CD14-positive monocyte (primary cell): ENCODE results near the gene TSR2. TPM values are rescaled to one million over a fixed set of nuclear protein-coding genes. Genes with fewer than 3 reads are reported as not detected.
"Not testable (repeated sequence)": the region's sequence is repeated elsewhere in the genome, so short reads cannot be mapped to it uniquely, and the experiment has no call there.

Experiments
- DNase-seq, 3 donors: peaks; one replicate each; pipeline ENCODE4 v3.0.0-alpha.2; 2011 to 2022
- H2AFZ ChIP-seq: 2 replicates; pipeline ENCODE4 v1.6.0; 2012; ENCODE audit warnings: mild to moderate bottlenecking, low read depth, low read length, inconsistent platforms; ENCODE audit not compliant: insufficient read depth, poor library complexity, severe bottlenecking
- H3K27ac ChIP-seq, 2 donors: 1 replicate in 1 of 2; 2 replicates in 1 of 2; pipeline ENCODE4 v1.5.1; 2012 to 2013; ENCODE audit warnings: low read length in 2 of 2, control low read depth in 1 of 2, inconsistent platforms in 1 of 2, low read depth in 1 of 2, mild to moderate bottlenecking in 1 of 2
- H3K27me3 ChIP-seq, 2 donors: one replicate each; pipeline versions ENCODE4 v1.6.0 to v1.6.1; 2011 to 2013; ENCODE audit warnings: low read length in 2 of 2; ENCODE audit not compliant: control insufficient read depth in 2 of 2, insufficient read depth in 2 of 2
- H3K36me3 ChIP-seq, 2 donors: replicated peaks in 1 of 2; 1 replicate in 1 of 2; 2 replicates in 1 of 2; pipeline versions ENCODE4 v1.5.1 to v1.6.1; 2012 to 2013; ENCODE audit warnings: low read length in 2 of 2, control low read depth in 1 of 2, inconsistent platforms in 1 of 2, mild to moderate bottlenecking in 1 of 2; ENCODE audit not compliant: insufficient read depth in 2 of 2, control insufficient read depth in 1 of 2
- H3K4me1 ChIP-seq, 2 donors: 1 replicate in 1 of 2; 2 replicates in 1 of 2; pipeline versions ENCODE4 v1.5.1 to v1.6.1; 2012 to 2013; ENCODE audit warnings: low read length in 2 of 2, control low read depth in 1 of 2, inconsistent platforms in 1 of 2, mild to moderate bottlenecking in 1 of 2, moderate library complexity in 1 of 2; ENCODE audit not compliant: insufficient read depth in 2 of 2, control insufficient read depth in 1 of 2
- H3K4me2 ChIP-seq: replicated peaks from 2 replicates; pipeline ENCODE3; 2012; ENCODE audit warnings: low read length, moderate library complexity, mild to moderate bottlenecking; ENCODE audit not compliant: poor library complexity, severe bottlenecking; ENCODE audit errors: extremely low read depth
- H3K4me3 ChIP-seq, 3 experiments: fragments of 200-600 bp in 1 of 3; sonication (generic) in 1 of 3; replicated peaks in 1 of 3; 1 replicate in 2 of 3; 2 replicates in 1 of 3; pipeline ENCODE4 v1.5.1; 2011 to 2013; ENCODE audit warnings: low read length in 3 of 3, mild to moderate bottlenecking in 3 of 3, control low read depth in 2 of 3, low read depth in 2 of 3, inconsistent platforms in 1 of 3, moderate library complexity in 1 of 3
- H3K79me2 ChIP-seq: 2 replicates; pipeline ENCODE4 v1.6.0; 2012; ENCODE audit warnings: mild to moderate bottlenecking, control low read depth, inconsistent platforms, low read length, moderate library complexity; ENCODE audit not compliant: insufficient read depth
- H3K9ac ChIP-seq: 2 replicates; pipeline ENCODE4 v1.6.0; 2017; ENCODE audit warnings: low read length, mild to moderate bottlenecking; ENCODE audit not compliant: insufficient read depth, poor library complexity, severe bottlenecking
- H3K9me3 ChIP-seq, 2 donors: replicated peaks in 1 of 2; 1 replicate in 1 of 2; 2 replicates in 1 of 2; pipeline versions ENCODE4 v1.5.1 to v1.6.1; 2012 to 2013; ENCODE audit warnings: low read length in 2 of 2, control low read depth in 1 of 2; ENCODE audit not compliant: control insufficient read depth in 1 of 2, insufficient read depth in 1 of 2
- H4K20me1 ChIP-seq: 2 replicates; pipeline ENCODE4 v1.6.0; 2012; ENCODE audit warnings: mild to moderate bottlenecking, low read length, control low read depth, moderate library complexity; ENCODE audit not compliant: insufficient read depth
- H3K27ac Mint-ChIP-seq, 7 donors: one replicate each; pipeline ENCODE4 v1.8.0; 2020; ENCODE audit warnings: mild to moderate bottlenecking in 7 of 7, mixed read lengths in 7 of 7, moderate library complexity in 6 of 7, inconsistent platforms in 2 of 7
- H3K27me3 Mint-ChIP-seq, 3 donors: one replicate each; pipeline ENCODE4 v1.8.0; 2021 to 2022; ENCODE audit warnings: low read depth in 3 of 3, mild to moderate bottlenecking in 3 of 3, mixed read lengths in 3 of 3, moderate library complexity in 3 of 3, inconsistent platforms in 1 of 3
- H3K36me3 Mint-ChIP-seq, 2 donors: one replicate each; pipeline ENCODE4 v1.8.0; 2020; ENCODE audit warnings: mixed read lengths in 2 of 2, inconsistent platforms in 1 of 2, mild to moderate bottlenecking in 1 of 2
- H3K4me1 Mint-ChIP-seq: one replicate; pipeline ENCODE4 v1.8.0; 2020; ENCODE audit warnings: mild to moderate bottlenecking, mixed read lengths
- H3K4me3 Mint-ChIP-seq, 2 donors: one replicate each; pipeline ENCODE4 v1.8.0; 2020; ENCODE audit warnings: mild to moderate bottlenecking in 2 of 2, mixed read lengths in 2 of 2, moderate library complexity in 1 of 2
- H3K9me3 Mint-ChIP-seq, 7 donors: one replicate each; pipeline ENCODE4 v1.8.0; 2020 to 2022; ENCODE audit warnings: mixed read lengths in 7 of 7, mild to moderate bottlenecking in 6 of 7, moderate library complexity in 6 of 7, inconsistent platforms in 2 of 7
- CTCF ChIP-seq: fragments of 200-600 bp; IDR thresholded peaks from one replicate; pipeline ENCODE4 v1.8.0; 2022; ENCODE audit warnings: antibody characterized with exemption, mild to moderate bottlenecking
- WGBS: methylation state at CpG from one replicate; pipeline ENCODE4 v1.1.5; 2013; ENCODE audit warnings: missing lambda C conversion rate; ENCODE audit not compliant: insufficient coverage; 5-methylcytosine and 5-hydroxymethylcytosine counted together
- intact Hi-C, 2 donors: fragments of 100-400 bp; cut with micrococcal nuclease; formaldehyde crosslinking; loops; one replicate each; pipeline versions ENCODE4 v1.15.0 to v1.15.1; 2023
- polyA plus RNA-seq, 3 donors: library from polyadenylated mRNA; depleted of rRNA in 1 of 3; unstranded in 2 of 3; stranded (reverse) in 1 of 3; fragments of 300-500 nt in 2 of 3; fragments of >200 nt in 1 of 3; fragmentation: Illumina TruSeq in 2 of 3; gene quantifications; 1 replicate in 2 of 3; 2 replicates in 1 of 3; pipeline ENCODE4 v1.2.3, GENCODE V29; 2012 to 2021

TSR2 gene
- polyA plus RNA-seq, 3 donors = 11.8 to 18.0 (median 13.0) TPM

GRCh38 chrX:54484666-54485065 is 44.5 kb downstream of the TSR2 start:
- no peak overlapping the region for H3K4me2 ChIP-seq
- no peak overlapping the region for H3K4me3 Mint-ChIP-seq
- WGBS = no CpG with 5 or more reads among the region's 3 CpGs
- no peak overlapping the region for H3K27ac ChIP-seq
- no peak for TF ChIP-seq CTCF
- DNase-seq = no peak
- intact Hi-C loops = no loop called here
- no peak overlapping the region for H3K9ac ChIP-seq
- no peaks in the 10 kb centered on the region for H3K27me3 ChIP-seq
- peaks cover 1 to 17% (median 5%) of the 10 kb centered on the region in 3 donors for H3K27me3 Mint-ChIP-seq
- H3K79me2 ChIP-seq = no peaks in the 10 kb centered on the region
- no peaks in the 10 kb centered on the region for H3K9me3 ChIP-seq
- no peaks in the 10 kb centered on the region for H4K20me1 ChIP-seq
- H3K4me3 ChIP-seq = no peak overlapping the region
- H3K4me1 Mint-ChIP-seq = no peaks in the 10 kb centered on the region
- H3K36me3 ChIP-seq = no peaks in the 10 kb centered on the region
- peaks cover 0 to 5% (median 0%) of the 10 kb centered on the region in 7 donors for H3K9me3 Mint-ChIP-seq
- H3K36me3 Mint-ChIP-seq = no peaks in the 10 kb centered on the region
- no peaks in the 10 kb centered on the region for H3K4me1 ChIP-seq
- H3K27ac Mint-ChIP-seq = no peak overlapping the region
- H2AFZ ChIP-seq = no peak overlapping the region

- H3K27ac Mint-ChIP-seq, H3K36me3 Mint-ChIP-seq, H3K36me3 ChIP-seq, H3K4me2 ChIP-seq, H3K9me3 Mint-ChIP-seq, H3K4me3 Mint-ChIP-seq, H3K4me3 ChIP-seq, H3K9ac ChIP-seq, intact Hi-C loops, H3K27ac ChIP-seq, H3K4me1 Mint-ChIP-seq, H4K20me1 ChIP-seq, H3K4me1 ChIP-seq, DNase-seq, H2AFZ ChIP-seq, H3K9me3 ChIP-seq, H3K79me2 ChIP-seq: not testable (repeated sequence)
- WGBS = no CpG with 5 or more reads among the region's 5 CpGs
- peaks cover 0 to 16% of the 10 kb centered on the region in 2 donors for H3K27me3 ChIP-seq
- H3K27me3 Mint-ChIP-seq = peaks cover 13 to 24% (median 19%) of the 10 kb centered on the region in 3 donors
Observed at GRCh38 chrX:54489819-54490218, 49.6 kb downstream of the TSR2 start.
